ENCODE results near the gene PAX5. TPM values are rescaled to one million over a fixed set of nuclear protein-coding genes. Genes with fewer than 3 reads are reported as not detected.

Gene PAX5
- total and polyA plus RNA-seq, 2 of the 13 experiments (the other 11 are each of a cell fraction or from before 2014, with no cell fraction given) = not detected

- TF ChIP-seq BRF2 (CRISPR knock-in tag; IDR thresholded peaks at IDR 0.05) (no peak), ZNF30 (CRISPR knock-in tag; IDR thresholded peaks at IDR 0.05) (no peak), TRIM22 (IDR thresholded peaks at IDR 0.05) (no peak), ZNF136 (CRISPR knock-in tag; IDR thresholded peaks at IDR 0.05; ENCODE audit: low read depth) (no peak), ETV6 (CRISPR knock-in tag; conservative IDR thresholded peaks at IDR 0.05) (no peak), ZNF20 (CRISPR knock-in tag; IDR thresholded peaks at IDR 0.05) (no peak), ZNF513 (CRISPR knock-in tag; conservative IDR thresholded peaks at IDR 0.05) (no peak), ZNF282 (IDR thresholded peaks at IDR 0.05; ENCODE audit: partially characterized antibody) (no peak), ETS1 (CRISPR knock-in tag; IDR thresholded peaks at IDR 0.05) (no peak), BATF2 (CRISPR knock-in tag; IDR thresholded peaks at IDR 0.05) (no peak), ZNF644 (CRISPR knock-in tag; IDR thresholded peaks at IDR 0.05; ENCODE audit: low read depth) (peak; percentile 71; the same call in 1 of the 2 replicates), THAP8 (CRISPR knock-in tag; IDR thresholded peaks at IDR 0.05; ENCODE audit: borderline replicate concordance) (no peak), TBX2 (CRISPR knock-in tag; IDR thresholded peaks at IDR 0.05; ENCODE audit: borderline replicate concordance) (peak; percentile 42; the same call in 1 of the 2 replicates), FOSL1 (CRISPR knock-in tag; IDR thresholded peaks at IDR 0.05; ENCODE audit: borderline replicate concordance) (no peak), ZGPAT (CRISPR knock-in tag; IDR thresholded peaks at IDR 0.05) (no peak), ZNF224 (CRISPR knock-in tag; IDR thresholded peaks at IDR 0.05) (0 out of 2 replicates have a peak, but pooled peaks have one; percentile 43), BRD4 (CRISPR knock-in tag; IDR thresholded peaks at IDR 0.05) (no peak), ZMAT3 (CRISPR knock-in tag; conservative IDR thresholded peaks at IDR 0.05) (no peak), REXO4 (CRISPR knock-in tag; IDR thresholded peaks at IDR 0.05; ENCODE audit: borderline replicate concordance) (no peak), ZNF570 (CRISPR knock-in tag; IDR thresholded peaks at IDR 0.05; ENCODE audit: borderline replicate concordance) (no peak), HMG20A (CRISPR knock-in tag; IDR thresholded peaks at IDR 0.05; ENCODE audit: borderline replicate concordance) (no peak), ONECUT2 (CRISPR knock-in tag; IDR thresholded peaks at IDR 0.05) (no peak), NFRKB (IDR thresholded peaks at IDR 0.05) (no peak)
Measured at GRCh38 chr9:36969216-36969771, 64.8 kb downstream of the PAX5 start (continued).

Measured in HepG2 (cell line).